Stimulated activated CD8-positive, alpha-beta memory T cell treated with anti-CD3 and anti-CD28 coated beads, Interleukin-12 subunit alpha, Interleukin-12 subunit beta, amount 100 ng/mL, for 1 hour (primary cell): ENCODE results near the gene VPS37D.
"Not testable (repeated sequence)": the region's sequence is repeated elsewhere in the genome, so short reads cannot be mapped to it uniquely, and the experiment has no call there.

Experiments
- DNase-seq: peaks from one replicate; pipeline ENCODE4 v3.0.0-alpha.2; 2020; ENCODE audit warnings: low read depth

The VPS37D gene

DNA sequence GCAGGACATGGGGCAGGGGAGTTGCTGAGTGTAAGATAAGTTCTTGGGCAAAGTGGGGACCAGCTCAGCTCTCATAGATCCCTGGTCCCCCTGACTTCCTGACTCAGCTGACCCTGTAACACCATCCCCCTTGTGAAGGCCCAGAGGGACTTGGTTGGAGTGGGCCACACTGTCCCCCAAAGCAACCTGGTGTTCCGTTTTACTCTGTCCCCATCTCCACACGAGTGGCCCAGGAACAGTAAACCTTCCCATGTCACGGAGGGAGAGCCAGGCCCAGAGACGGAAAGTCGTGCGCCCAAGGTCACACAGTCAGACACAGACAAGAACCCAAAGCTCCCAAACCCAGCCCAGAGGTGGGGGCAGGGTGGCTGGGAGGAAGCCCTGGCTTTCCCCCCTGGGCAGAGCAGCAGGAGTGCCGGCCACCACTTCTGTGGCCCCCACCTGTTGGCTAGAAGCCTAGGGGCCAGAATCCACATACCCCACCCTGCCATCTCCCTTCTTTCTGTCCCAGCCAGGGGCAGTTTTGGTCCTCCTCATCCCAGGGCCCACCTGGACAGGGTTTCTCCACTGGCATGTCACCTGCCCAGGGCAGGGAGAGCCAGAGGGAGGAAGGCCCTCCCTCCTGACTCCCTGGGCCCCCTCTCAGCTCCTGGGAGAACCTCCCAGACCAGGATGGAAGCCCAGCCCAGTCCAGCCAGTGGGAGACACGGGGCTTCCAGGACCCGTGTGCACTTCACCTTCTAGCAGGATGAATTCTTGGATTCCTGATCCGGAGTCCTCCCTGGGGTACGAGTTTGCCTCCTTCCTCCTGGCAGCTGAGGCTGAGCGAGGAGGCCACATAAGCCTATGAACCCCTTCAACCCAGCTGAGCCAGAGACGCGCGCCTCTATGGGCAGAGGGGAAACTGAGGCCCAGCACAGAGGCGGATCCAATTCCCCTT lies 20.6 kb upstream of the VPS37D start:
- DNase-seq, result no peak

DNA sequence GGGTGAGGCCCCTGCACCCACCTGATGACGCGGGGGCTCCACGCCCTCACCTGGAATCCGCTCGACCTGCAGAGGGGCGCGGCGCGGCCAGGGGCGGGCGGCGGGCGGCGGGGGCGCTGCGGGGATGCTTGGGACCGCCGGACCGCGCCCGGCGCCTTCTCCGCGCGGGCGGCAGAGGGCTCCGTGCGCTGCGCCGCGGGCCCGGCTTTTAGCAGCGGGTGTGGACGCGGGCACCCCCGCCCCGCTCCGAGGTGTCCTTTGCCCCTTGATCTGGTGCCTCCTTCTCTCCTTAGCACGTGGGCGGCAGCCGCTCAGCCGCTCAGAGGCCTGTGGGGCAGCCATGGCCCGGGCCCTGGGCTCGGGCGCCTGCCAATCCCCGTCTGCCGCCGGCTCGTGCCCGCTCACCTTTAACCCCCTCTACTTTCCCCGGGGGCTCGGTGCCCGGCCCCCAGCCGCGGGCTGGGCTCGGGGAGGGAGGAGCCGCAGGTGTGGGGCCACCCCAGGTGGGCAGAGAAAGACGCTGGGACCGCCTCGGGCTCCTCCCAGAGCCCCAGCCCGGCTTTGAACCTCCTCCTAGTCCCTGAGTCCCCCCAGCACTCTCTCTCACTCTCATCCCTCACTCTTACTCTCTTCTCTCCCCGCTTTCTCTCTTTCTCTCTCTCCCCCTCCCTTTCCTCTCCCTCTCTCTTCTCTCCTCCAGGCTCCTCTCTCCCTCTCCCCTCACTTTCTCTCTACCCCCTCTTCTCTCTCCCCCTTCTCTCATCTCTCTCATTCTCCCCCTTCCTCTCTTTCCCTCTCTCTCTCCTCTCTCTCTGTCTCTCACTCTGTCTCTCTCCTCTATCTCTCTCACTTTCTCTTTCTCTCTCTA lies 19.7 kb upstream of the VPS37D start:
- DNase-seq, result no peak

DNA sequence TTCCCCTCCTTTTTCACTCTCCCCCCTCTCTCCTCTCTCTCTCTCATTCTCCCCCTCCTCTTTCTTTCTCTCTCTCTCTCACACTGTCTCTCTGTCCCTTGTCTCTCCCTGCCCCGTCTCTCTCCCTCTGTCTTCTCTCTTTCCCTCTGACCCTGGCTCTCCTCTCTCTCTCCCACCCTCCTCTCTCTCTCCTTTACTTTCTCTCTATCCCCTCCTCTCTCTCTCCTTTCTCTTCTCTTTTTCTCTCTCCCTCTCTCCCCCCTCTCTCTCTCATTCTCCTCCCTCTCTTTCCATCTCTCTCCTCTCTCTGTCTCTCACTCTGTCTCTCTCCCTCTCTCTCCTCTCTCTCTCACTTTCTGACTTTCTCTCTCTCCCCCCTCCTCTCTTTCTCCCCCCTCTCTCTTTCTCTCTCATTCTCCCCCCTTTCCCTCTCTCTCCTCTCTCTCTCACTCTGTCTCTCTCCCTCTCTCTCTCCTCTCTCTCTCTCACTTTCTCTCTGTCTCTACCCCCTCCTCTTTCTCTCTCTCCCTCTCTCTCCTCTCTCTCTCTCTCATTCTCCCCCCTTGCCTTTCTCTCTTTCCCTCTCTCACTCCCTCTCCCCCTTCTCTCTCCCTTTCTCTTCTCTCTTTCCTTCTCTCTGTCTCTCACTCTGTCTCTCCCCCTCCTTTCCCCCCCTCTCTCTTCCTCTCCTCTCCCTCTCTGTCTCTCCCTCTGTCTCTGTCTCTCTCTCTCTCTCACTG lies 18.9 kb upstream of the VPS37D start:
- DNase-seq, result no peak

DNA sequence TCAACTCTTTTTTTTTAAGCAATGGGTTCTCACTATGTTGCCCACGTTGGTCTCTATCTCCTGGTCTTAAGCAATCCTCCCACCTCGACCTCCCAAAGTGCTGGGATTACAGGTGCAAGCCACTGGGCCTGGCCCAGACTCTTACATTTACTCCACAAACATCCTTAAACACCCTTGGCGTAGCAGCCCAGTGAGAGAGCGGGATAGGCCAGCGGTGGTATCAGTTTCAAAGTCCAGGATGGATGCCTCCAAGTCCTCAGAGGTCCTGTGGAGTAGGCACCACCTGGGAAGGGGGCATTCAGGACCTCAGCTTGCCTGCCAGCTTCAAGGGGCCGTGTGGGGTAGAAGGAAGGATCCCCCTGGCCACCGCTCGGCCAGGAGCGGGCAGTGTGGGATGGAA lies 18.1 kb upstream of the VPS37D start:
- DNase-seq, result no peak

DNA sequence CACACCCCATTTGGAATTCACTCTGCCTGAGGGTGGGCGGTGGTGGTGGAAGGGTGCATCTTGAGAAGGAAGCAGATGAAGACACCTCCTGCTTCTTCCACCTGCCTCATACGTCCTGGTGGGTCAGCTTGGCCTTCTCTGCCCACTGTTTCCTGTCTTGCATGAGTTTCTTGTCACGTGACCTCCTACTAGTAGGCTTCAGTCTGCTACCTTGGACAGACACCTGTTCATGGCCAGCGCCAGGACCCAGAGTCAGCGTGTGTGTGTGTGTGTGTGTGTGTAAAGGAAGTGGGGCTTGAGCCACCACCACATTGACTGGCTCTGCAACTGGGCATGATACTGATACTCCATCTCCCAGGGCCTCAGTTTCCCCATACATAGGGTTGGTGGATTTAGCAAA lies 17.1 kb upstream of the VPS37D start:
- no peak for DNase-seq

DNA sequence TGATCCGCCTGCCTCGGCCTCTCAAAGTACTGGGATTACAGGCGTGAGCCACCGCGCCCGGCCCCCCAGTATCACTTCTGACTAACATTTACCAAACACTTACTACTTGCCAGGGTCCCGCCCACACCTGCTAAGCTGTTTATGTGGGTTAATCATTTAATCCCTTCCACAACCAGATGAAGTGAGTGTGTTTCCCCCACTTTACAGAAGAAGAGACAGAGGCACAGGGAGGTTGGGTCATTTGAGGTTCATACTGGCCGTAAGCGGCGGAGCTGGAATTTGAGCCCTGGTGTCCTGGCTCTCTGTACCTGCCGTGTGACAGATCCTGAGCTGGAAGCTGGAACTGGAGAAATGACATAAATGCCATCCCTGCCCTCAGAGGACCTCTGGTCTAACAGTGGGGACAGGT lies 15.1 kb upstream of the VPS37D start:
- DNase-seq, result no peak

DNA sequence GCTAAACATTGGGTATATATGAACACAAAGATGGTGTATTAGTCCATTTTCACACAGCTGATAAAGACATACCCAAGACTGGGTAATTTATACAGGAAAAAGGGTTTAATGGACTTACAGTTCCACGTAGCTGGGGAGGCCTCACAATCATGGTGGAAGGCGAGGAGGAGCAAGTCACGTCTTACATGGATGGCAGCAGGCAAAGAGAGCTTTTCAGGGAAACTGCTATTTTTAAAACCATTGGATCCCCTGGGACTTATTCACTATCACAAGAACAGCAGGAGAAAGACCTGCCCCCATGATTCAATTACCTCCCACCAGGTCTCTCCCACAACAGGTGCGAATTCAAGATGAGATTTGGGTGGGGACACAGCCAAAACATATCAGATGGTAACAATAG lies 12.3 kb upstream of the VPS37D start:
- DNase-seq, result not testable (repeated sequence)

DNA sequence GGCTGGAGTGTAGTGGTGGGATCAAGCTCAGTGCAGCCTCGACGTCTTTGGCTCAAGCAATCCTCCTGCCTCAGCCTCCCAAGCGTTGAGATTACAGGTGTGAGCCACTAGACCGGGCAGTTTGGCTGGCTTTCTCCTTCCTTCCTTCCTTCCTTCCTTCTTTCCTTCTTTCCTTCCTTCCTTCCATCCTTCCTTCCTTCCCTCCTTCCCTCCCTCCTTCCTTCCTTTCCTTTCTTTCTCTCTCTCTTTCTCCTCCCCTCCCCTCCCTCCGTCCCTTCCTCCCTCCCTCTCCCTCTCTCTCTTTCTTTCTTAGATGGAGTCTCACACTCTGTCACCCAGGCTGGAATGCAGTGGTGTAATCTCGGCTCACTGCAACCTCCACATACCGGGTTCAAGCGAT lies 7.6 kb upstream of the VPS37D start:
- no peak for DNase-seq

DNA sequence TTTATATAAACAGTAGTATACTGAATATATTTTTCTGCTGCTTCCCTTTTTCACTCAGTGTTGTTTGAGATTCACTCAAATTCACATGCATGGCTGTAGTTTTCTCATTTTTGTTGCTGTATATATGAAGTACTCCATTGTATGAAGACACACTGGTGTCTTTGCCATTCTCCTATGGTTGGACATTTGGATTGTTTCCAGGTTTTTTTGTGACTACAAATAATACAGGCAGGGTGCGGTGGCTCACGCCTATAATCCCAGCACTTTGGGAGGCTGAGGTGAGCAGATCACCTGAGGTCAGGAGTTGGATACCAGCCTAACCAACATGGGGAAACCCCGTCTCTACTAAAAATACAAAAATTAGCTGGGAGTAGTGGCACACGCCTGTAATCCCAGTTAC lies 7.0 kb upstream of the VPS37D start:
- DNase-seq, result not testable (repeated sequence)

DNA sequence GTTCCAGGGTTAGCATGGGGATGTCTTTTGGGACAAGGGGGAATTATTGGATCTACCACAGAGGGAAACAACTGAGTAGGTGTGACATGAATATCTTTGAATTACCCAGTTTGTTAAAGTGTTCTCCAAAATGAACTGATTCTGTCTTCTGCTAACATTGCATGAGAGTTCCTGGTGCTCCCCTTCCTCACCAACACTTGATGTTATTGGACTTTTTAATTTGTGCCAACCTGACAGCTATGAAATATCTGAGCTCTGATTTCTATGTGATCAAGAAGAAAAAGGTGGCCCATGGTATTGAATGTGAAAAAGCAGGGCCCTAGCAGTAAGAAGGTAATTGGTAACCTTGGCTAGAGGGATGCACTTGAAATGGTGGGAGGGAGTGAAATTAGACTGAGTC lies 4.6 kb upstream of the VPS37D start:
- no peak for DNase-seq

DNA sequence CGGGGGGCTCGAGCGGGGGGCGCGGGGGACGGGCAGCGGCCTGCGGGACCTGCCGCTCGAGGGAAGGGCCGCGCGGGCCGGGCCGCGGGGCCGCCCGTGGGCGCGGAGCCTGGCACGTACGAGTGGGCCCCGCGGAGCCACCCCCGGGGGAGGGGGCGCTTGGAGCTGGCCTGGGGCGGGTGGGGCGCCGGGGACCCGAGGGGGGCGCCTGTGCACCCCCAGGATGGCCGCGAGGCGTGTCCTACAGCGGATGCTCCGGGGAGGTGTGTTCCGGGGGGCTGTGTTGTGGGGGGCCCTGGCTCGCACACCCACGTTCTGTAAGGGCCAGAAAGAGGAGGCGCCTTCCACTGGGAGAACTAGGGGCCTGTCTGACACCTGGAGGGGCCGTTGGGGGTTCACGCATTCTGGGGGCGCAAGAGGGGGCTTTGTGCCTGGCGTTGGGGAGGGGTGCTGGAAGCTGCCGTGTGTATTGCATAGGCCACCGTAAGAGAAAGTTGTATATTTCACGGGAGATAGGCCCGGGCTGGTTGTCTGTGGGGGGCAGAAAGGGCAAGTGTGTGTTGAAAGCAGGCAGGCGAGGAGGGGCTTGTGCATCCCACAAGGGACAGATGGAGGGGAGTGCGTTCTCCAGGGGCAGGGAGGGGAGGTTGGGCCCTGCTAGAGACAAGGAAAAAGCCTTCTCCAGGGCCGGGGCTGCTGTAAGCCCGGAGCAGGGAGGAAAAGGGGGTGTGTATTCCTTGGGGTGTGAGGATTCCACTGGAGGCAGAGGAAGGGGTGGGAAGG lies 663 bp downstream of the VPS37D start:
- no peak for DNase-seq

DNA sequence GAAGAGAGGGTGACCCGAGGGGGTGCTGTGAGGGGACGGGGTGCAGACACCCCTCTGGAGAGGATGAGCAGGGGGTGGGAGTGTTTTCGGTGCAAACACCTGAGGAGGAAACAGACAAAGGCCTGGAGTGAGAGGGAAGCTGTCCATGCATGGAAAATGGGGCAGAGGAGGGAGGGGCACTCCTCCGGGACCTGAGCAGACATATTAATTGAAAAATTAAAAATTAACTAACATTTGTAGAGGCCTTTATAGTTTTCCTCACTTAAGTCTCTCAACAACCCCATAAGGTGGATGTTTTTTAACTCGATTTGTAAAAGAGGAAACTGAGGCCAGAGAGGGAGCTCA lies 1.2 kb downstream of the VPS37D start:
- no peak for DNase-seq

DNA sequence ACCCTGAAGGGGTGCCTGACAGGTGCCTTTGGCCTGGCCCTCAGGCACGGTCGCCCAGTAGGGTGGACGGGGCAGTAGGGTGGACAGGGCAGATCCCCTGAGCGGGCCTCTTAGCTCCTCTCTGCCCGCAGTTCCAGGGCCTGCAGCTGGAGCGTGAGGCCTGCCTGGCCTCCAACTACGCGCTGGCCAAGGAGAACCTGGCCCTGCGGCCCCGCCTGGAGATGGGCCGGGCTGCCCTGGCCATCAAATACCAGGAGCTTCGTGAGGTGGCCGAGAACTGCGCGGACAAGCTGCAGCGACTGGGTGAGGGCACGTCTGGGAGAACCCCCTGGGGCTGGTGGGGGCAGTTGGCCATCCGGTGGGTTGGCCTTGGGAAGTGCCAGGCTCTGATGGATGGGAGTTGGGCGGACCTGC lies 1.7 kb downstream of the VPS37D start:
- DNase-seq, result no peak

DNA sequence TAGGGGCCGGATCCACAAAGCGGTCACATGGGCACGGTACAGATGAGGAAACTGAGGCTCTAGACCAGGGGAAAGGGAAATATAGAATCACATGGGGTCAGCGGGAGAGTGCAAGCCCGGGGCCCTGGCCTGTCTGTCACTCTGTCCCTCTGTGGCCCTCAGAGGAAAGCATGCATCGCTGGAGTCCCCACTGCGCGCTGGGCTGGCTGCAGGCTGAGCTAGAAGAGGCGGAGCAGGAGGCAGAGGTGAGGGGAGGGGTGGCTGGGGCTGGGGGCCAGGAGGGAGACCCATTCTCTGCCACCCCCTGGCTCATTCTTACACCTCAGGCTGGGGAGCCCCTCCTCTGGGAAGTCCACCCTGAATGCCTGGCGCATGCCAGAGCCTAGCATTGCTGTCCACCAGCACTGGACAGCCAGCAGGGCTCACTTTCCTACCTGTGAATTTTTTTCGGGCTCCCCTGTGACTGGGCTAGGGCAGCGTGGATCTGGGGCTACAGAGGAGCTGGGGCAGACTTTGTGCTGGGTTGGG lies 2.3 kb downstream of the VPS37D start:
- DNase-seq, result no peak

DNA sequence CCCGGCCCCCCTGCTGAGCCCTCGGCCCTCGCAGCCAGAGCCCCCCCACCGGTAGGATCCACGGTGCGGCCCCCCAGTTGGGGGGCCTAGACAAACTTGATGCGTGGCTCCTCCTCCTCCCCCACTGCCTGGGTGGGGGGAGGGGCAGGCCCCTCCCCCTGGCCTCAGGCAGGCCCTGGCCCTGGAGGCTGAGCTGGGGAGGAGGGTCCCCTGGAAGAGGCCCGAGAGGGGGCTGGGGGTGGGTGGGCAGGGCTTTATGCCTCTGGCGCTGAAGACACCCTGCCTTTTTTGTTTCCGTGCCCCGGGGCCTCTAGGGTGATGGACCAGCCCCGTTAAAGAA lies 3.7 kb downstream of the VPS37D start:
- no peak for DNase-seq

DNA sequence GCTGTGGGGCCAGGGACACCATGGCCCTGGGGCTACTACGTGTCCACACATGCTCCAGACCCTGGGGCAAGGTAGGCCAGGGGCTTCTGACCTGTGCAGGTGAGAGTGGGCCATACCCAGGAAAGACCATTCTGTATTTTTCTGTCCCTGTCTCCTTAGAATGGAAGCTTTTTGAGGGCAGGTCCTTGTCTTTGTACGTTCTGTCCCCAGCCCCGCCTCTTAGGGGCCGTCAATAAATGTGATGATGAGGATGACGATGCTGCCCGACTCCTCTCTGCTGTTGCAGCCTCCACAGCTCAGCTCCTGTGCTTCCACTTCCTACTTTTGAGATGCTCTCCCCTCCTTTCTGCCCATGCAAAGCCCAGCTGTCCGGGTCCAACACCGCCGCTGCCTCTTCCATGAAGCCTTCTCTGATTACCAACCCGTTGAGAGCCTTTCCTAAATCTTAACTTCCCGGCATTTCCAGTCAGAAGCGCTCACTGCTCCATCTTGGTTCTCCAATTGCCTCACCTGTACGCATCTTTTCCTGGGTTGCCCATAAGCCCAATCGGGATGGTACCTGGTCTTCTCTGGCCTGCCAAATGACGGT lies 4.3 kb downstream of the VPS37D start:
- DNase-seq, result no peak

DNA sequence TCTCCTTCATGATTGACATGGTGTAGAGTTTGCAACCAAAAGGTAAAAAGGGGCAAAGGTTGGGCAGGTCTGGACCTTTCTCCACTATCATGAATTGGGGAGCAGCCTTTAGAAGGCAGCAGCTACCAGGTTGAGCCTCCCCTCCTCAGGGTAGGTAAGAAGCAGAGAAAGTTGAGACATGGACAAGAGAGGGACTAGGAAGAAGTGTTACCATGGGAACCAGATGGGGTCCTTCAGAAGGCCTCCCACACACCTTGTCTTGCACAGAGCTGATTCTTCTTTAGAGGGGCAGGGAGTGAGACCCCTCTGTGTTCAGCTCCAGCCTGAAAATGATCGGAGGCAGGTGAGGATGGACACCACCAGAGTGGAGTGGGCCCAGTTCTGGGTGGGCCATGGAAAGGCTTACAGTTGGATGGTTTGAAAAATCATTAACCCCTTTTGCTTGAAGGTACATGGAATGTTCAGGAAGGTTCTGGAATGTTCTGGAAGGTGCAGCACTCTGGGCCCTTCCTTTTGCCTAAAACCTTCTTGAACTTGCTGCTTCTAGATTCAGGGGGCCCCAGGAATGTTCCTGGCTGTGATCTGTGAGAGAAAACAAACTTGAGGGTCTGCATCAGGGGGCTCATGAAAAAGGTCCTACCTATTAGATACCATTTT lies 7.0 kb downstream of the VPS37D start:
- no peak for DNase-seq

DNA sequence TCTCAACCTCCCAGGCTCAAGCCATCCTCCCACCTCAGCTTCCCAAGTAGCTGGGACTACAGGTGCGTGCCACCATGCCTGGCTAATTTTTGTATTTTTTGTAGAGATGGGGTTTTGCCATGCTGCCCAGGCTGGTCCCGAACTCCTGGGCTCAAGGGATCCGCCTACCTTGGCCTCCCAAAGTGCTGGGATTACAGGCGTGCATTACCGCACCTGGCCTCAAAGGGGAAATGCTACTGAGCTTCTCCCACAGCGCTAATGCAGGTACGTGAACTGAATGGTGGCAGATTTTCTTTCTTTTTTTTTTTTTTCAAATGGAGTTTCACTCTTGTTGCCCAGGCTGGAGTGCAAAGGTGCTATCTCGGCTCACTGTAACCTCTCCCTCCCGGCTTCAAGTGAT lies 8.4 kb downstream of the VPS37D start:
- not testable (repeated sequence) for DNase-seq

DNA sequence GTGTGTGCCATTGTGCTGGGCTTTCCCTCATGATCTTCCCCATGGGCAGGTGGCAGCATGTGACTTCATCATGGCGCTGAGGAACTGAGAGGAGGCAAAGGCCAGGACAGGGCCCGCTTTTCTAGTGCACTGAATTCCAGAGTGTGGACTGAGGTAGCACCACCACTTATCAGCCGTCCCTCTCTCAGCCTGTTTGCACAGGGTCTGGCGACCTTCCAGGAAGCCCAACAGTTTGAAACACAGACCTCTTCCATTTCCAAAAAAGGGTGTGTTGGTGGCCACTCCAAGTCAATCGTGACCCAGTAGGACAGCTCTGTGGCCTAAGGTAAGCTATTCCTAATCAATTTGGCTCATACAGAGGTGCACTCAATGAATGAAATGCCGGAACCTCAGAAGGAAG lies 11.2 kb downstream of the VPS37D start:
- no peak for DNase-seq

DNA sequence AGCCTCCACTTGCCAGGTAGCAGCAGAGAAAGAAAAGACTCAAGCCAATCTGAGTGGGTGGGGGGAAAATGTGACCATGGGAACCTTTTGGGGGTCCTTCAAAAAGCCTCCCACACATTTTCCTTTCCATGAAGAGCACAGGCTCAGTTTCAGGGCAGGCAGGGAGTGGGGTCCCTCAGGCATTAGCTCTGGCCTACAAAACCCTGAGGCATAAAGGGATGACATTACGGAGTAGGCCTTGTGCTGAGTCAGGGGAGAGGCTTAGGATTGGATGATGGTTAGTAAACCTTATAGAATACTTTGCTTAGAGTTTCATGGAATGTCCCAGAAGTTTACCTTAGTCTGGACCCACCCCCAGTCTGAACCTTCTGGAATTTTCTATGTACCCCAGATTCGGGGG lies 12.1 kb downstream of the VPS37D start:
- DNase-seq, result no peak

DNA sequence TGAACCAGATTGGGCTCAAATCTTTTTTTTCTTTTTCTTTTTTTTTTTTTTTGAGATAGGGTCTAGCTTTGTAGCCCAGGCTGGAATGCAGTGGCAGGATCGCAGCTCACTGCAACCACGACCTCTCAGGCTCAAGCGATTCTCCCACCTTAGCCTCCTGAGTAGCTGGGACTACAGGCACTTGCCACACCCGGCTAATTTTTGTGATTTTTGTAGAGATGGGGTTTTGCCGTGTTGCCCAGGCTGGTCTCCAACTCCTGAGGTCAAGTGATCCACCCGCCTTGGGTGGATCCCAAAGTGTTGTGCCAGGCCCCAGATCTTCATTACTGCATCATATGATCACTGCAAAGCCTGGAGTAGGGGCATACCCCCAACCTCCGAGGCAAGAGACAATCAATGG lies 12.9 kb downstream of the VPS37D start:
- no peak for DNase-seq
